ENCODE results near the gene C6orf89. TPM values are rescaled to one million over a fixed set of nuclear protein-coding genes. Genes with fewer than 3 reads are reported as not detected.

Gene C6orf89
- total and polyA plus RNA-seq, 2 donors (not counting 1 experiment from before 2014, with no cell fraction given): 47.1 to 66.7 TPM

GRCh38 chr6:36837686-36838085, 48.1 kb upstream of the C6orf89 start:
- Histone ChIP-seq H2AFZ (ENCODE audit: low read length) (no peak overlapping the region), H3K4me1 (ENCODE audit: control insufficient read depth, extremely low read depth, insufficient read depth, low read length) (peaks cover 8% of the 10 kb centered on the region), H3K4me2 (ENCODE audit: extremely low read depth, insufficient read depth, low read length) (no peak overlapping the region), H4K20me1 (ENCODE audit: control insufficient read depth, extremely low read depth, insufficient read depth, low read length) (no peaks in the 10 kb centered on the region), H3K36me3 (ENCODE audit: control insufficient read depth, insufficient read depth, low read length) (no peaks in the 10 kb centered on the region), H3K27me3 (ENCODE audit: control insufficient read depth, insufficient read depth, low read length) (peaks cover 22% of the 10 kb centered on the region), H3K4me3 (replicated peaks in 1 of 4; ENCODE audit: control extremely low read depth in 1 of 4, insufficient read depth in 1 of 4, low read depth in 3 of 4, low read length in 4 of 4) (no peak overlapping the region), H3K9ac (ENCODE audit: insufficient read depth, low read length) (no peak overlapping the region), H3K9me3 (ENCODE audit: control insufficient read depth, insufficient read depth, low read depth, low read length) (no peaks in the 10 kb centered on the region), H3K27ac (ENCODE audit: insufficient read depth, low read length) (no peak overlapping the region), H3K79me2 (ENCODE audit: control insufficient read depth, insufficient read depth, low read length) (no peaks in the 10 kb centered on the region)
- DNase-seq (ENCODE audit: low read depth in 2 of 2): no peak
- TF ChIP-seq EZH2 (IDR thresholded peaks at IDR 0.05; ENCODE audit: low read length, missing control alignments) (no peak), CTCF (conservative IDR thresholded peaks at IDR 0.05 in 1 of 2, IDR thresholded peaks at IDR 0.05 in 1 of 2; ENCODE audit: low read depth in 1 of 2, low read length in 2 of 2) (no peak)

GRCh38 chr6:36838896-36839748, 46.6 kb upstream of the C6orf89 start, which contains the start of gene CPNE5:
Gene CPNE5 (minus strand): TSS chr6:36839444. CDS start chr6:36839377, 67 bp downstream.
- peak within 1 kb of the TSS; percentile 77 for H3K4me2 ChIP-seq (ENCODE audit: extremely low read depth, insufficient read depth, low read length)
- H3K36me3 ChIP-seq (ENCODE audit: control insufficient read depth, insufficient read depth, low read length): no peaks in the 10 kb centered on the region
- no peak for DNase-seq (ENCODE audit: low read depth in 2 of 2)
- H3K4me3 ChIP-seq (replicated peaks in 1 of 4; ENCODE audit: control extremely low read depth in 1 of 4, insufficient read depth in 1 of 4, low read depth in 3 of 4, low read length in 4 of 4): peak within 1 kb of the TSS; percentile 33 to 48 (median 35)
- H3K27me3 ChIP-seq (ENCODE audit: control insufficient read depth, insufficient read depth, low read length): peaks cover 22% of the 10 kb centered on the region
- H4K20me1 ChIP-seq (ENCODE audit: control insufficient read depth, extremely low read depth, insufficient read depth, low read length): no peaks in the 10 kb centered on the region
- no peak for TF ChIP-seq CTCF (conservative IDR thresholded peaks at IDR 0.05 in 1 of 2, IDR thresholded peaks at IDR 0.05 in 1 of 2; ENCODE audit: low read depth in 1 of 2, low read length in 2 of 2)
- TF ChIP-seq EZH2 (IDR thresholded peaks at IDR 0.05; ENCODE audit: low read length, missing control alignments): peak; percentile 81
- H3K9me3 ChIP-seq (ENCODE audit: control insufficient read depth, insufficient read depth, low read depth, low read length): no peaks in the 10 kb centered on the region
- H3K9ac ChIP-seq (ENCODE audit: insufficient read depth, low read length): no peak within 1 kb of the TSS
- peaks cover 8% of the 10 kb centered on the region for H3K4me1 ChIP-seq (ENCODE audit: control insufficient read depth, extremely low read depth, insufficient read depth, low read length)
- no peak within 1 kb of the TSS for H3K27ac ChIP-seq (ENCODE audit: insufficient read depth, low read length)
- no peaks in the 10 kb centered on the region for H3K79me2 ChIP-seq (ENCODE audit: control insufficient read depth, insufficient read depth, low read length)
- no peak within 1 kb of the TSS for H2AFZ ChIP-seq (ENCODE audit: low read length)

GRCh38 chr6:36839749-36840431, 45.9 kb upstream of the C6orf89 start:
- Histone ChIP-seq H3K9ac (ENCODE audit: insufficient read depth, low read length) (no peak overlapping the region), H3K27me3 (ENCODE audit: control insufficient read depth, insufficient read depth, low read length) (peaks cover 21% of the 10 kb centered on the region)

More at GRCh38 chr6:36839749-36840431, 45.9 kb upstream of the C6orf89 start:
- Histone ChIP-seq H2AFZ (ENCODE audit: low read length) (no peak overlapping the region), H3K9me3 (ENCODE audit: control insufficient read depth, insufficient read depth, low read depth, low read length) (no peaks in the 10 kb centered on the region), H3K4me1 (ENCODE audit: control insufficient read depth, extremely low read depth, insufficient read depth, low read length) (peaks cover 8% of the 10 kb centered on the region), H3K4me3 (replicated peaks in 1 of 4; ENCODE audit: control extremely low read depth in 1 of 4, insufficient read depth in 1 of 4, low read depth in 3 of 4, low read length in 4 of 4) (peak overlapping the region; percentile 33 to 48 (median 35)), H3K36me3 (ENCODE audit: control insufficient read depth, insufficient read depth, low read length) (no peaks in the 10 kb centered on the region), H3K4me2 (ENCODE audit: extremely low read depth, insufficient read depth, low read length) (peak overlapping the region; percentile 77), H3K79me2 (ENCODE audit: control insufficient read depth, insufficient read depth, low read length) (no peaks in the 10 kb centered on the region), H4K20me1 (ENCODE audit: control insufficient read depth, extremely low read depth, insufficient read depth, low read length) (no peaks in the 10 kb centered on the region), H3K27ac (ENCODE audit: insufficient read depth, low read length) (no peak overlapping the region)
- TF ChIP-seq CTCF (conservative IDR thresholded peaks at IDR 0.05 in 1 of 2, IDR thresholded peaks at IDR 0.05 in 1 of 2; ENCODE audit: low read depth in 1 of 2, low read length in 2 of 2) (peak in 1 of 2 donors; percentile 7), EZH2 (IDR thresholded peaks at IDR 0.05; ENCODE audit: low read length, missing control alignments) (no peak)
- peak in 1 of 2 donors; percentile 25 for DNase-seq (ENCODE audit: low read depth in 2 of 2)

Measured in fibroblast of lung (primary cell).